AG04449 (cell line): ENCODE measurements around the gene LDHAL6A.

Experiments used
- CTCF ChIA-PET: fragments of 350-600 bp; formaldehyde crosslinking; extraction: SDS; loops from one replicate; lab custom pipeline; 2021; ENCODE audit warnings: antibody characterized with exemption; lab: Yijun Ruan, JAX
- POLR2A ChIA-PET: fragments of 400-600, 350-600 bp; formaldehyde crosslinking; extraction: SDS; loops from one replicate; lab custom pipeline; 2020; ENCODE audit warnings: antibody characterized with exemption, inconsistent platforms; lab: Yijun Ruan, JAX
- DNase-seq: peaks from one replicate; pipeline ENCODE4 v3.0.0-alpha.2; 2010; ENCODE audit warnings: low read depth, low spot score
- H3K4me3 ChIP-seq: 2 replicates; pipeline ENCODE4 v1.5.1; 2011; ENCODE audit warnings: low read depth, mild to moderate bottlenecking, control low read depth, low read length
- TF ChIP-seq, protein P1 (sequence below): IDR thresholded peaks from one replicate; pipeline ENCODE4 v1.5.1; 2011; ENCODE audit warnings: mild to moderate bottlenecking, moderate library complexity, low read length, control low read depth, inconsistent platforms; ENCODE audit not compliant: insufficient read depth; ENCODE audit errors: missing control alignments

LDHAL6A gene

DNA sequence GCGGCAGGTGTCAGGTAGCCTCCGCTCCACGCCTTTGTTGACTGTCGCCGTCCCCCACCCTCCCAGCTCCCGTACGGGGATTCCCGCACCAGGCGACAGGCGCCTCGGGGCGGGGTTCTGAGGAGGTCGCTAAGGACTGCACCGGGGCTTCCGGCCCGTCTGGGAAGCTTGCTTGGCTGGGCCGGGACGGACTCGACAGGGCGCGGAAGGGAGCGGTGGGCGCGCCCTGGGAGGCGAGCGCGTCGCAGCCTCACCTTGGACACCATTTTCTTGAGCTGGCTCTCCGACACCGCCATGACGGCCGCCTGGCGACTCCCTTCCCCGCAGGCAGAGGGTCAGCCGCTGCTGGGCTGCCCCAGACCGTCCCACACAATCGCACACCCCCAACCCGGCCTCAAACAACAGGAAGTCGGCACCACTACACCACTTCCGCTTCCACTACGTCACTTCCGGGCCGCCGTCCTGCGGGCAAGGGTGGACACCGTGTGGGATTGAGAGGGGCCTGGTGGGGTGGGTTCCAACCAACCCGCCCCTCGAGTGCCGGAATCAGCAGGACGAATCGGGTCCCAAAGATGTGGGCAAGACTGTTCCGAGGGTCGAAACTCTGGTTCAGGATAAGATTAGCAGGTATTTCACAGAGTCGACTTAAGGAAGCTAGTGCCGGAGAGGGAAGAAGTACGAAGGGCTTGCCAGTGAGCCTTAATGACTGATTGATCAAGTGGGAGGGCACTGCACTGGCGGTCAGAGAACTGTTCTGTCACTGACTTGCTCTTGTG is 71.1 kb downstream of the LDHAL6A start, which contains the start of gene TSG101:
Gene TSG101 (minus strand): TSS at position 422 of the 776 bp plus-strand sequence. CDS start 126 bp downstream, at position 296.
- ChIA-PET POLR2A (interaction anchor here (0.7 to 1.8 kb wide), 7 partner anchors 9 to 283 kb away, joined by 3 to 7 read pairs (median 3); partner anchors contain the start of genes LDHA, SPTY2D1 and TMEM86A), CTCF (interaction anchor here (1.1 to 2.4 kb wide), 7 partner anchors 10 to 283 kb away, joined by 3 to 11 read pairs (median 4); no protein-coding TSS in a partner anchor)
- peak; percentile 42 for DNase-seq
- TF ChIP-seq, protein P1, sequence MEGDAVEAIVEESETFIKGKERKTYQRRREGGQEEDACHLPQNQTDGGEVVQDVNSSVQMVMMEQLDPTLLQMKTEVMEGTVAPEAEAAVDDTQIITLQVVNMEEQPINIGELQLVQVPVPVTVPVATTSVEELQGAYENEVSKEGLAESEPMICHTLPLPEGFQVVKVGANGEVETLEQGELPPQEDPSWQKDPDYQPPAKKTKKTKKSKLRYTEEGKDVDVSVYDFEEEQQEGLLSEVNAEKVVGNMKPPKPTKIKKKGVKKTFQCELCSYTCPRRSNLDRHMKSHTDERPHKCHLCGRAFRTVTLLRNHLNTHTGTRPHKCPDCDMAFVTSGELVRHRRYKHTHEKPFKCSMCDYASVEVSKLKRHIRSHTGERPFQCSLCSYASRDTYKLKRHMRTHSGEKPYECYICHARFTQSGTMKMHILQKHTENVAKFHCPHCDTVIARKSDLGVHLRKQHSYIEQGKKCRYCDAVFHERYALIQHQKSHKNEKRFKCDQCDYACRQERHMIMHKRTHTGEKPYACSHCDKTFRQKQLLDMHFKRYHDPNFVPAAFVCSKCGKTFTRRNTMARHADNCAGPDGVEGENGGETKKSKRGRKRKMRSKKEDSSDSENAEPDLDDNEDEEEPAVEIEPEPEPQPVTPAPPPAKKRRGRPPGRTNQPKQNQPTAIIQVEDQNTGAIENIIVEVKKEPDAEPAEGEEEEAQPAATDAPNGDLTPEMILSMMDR: no peak
- H3K4me3 ChIP-seq: peak within 1 kb of the TSS; percentile 84

DNA sequence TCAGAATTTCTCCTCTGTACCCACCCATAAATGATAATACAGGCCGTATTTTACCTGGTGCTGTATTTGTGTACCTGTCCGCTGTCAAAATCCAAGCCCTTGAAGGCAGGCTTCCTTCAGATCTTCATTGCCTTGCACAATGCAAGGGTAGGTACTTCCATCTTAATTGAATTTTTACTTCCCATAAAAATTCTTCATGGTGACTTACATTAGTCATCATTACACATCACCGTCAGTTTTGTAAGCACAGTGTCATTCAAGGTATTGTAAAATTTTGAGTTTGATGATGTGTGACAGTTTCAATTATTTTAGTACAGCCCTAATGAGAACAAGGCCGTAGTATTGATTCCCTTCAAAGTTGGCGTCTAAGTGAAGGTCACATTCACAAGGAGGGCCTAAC is 71.9 kb downstream of the LDHAL6A start:
- TF ChIP-seq, protein P1: no peak
- no peak for DNase-seq
- ChIA-PET POLR2A (interaction anchor here (0.8 to 1.8 kb wide), 5 partner anchors 8 to 284 kb away, joined by 3 to 7 read pairs (median 3); partner anchors contain the start of genes LDHA and SPTY2D1), CTCF (interaction anchor here (1.1 to 2.4 kb wide), 5 partner anchors 9 to 205 kb away, joined by 3 to 11 read pairs (median 4); no protein-coding TSS in a partner anchor)
- peak overlapping the region; percentile 84 for H3K4me3 ChIP-seq
